Psoas muscle (tissue), 8 donors: Measurements from ENCODE around the gene LANCL2. TPM values are rescaled to one million over a fixed set of nuclear protein-coding genes. Genes with fewer than 3 reads are reported as not detected.
"Not testable (repeated sequence)": the region's sequence is repeated elsewhere in the genome, so short reads cannot be mapped to it uniquely, and the experiment has no call there.

Experiments used
- ATAC-seq, 4 donors: fragments of 200-7000 bp; cut with Tn5 transposase; one replicate each; pipeline ENCODE4 v1.9.1; 2020; ENCODE audit warnings: moderate library complexity in 3 of 4, mild to moderate bottlenecking in 2 of 4
- DNase-seq, 2 donors: peaks; one replicate each; pipeline ENCODE4 v3.0.0-alpha.2; 2020
- H3K27ac ChIP-seq: fragments of 200-600 bp; one replicate; pipeline ENCODE4 v1.8.0; 2022
- H3K27me3 ChIP-seq, 3 donors: fragments of 200-600 bp in 1 of 3; one replicate each; pipeline versions ENCODE4 v1.6.1 to v1.8.0; 2013 to 2022; ENCODE audit warnings: low read length in 2 of 3, mild to moderate bottlenecking in 2 of 3, moderate library complexity in 1 of 3; ENCODE audit not compliant: insufficient read depth in 3 of 3
- H3K36me3 ChIP-seq, 2 donors: fragments of 200-600 bp in 1 of 2; one replicate each; pipeline versions ENCODE4 v1.6.1 to v1.8.0; 2013 to 2022; ENCODE audit warnings: low read depth in 1 of 2, mild to moderate bottlenecking in 1 of 2, moderate library complexity in 1 of 2; ENCODE audit not compliant: insufficient read depth in 1 of 2
- H3K4me1 ChIP-seq: fragments of 200-600 bp; one replicate; pipeline ENCODE4 v1.8.0; 2022
- H3K4me3 ChIP-seq: fragments of 200-600 bp; one replicate; pipeline ENCODE4 v1.8.0; 2022; ENCODE audit warnings: mild to moderate bottlenecking
- H3K9me3 ChIP-seq: fragments of 200-600 bp; one replicate; pipeline ENCODE4 v1.8.0; 2022
- CTCF ChIP-seq: fragments of 200-600 bp; IDR thresholded peaks from one replicate; pipeline ENCODE4 v1.8.0; 2022; ENCODE audit warnings: antibody characterized with exemption
- WGBS, 3 donors: extraction: QIAGEN DNeasy Blood & Tissue Kit; methylation state at CpG; one replicate each; pipeline versions ENCODE4 v1.1.6 to v1.1.7; 2013; 5-methylcytosine and 5-hydroxymethylcytosine counted together
- intact Hi-C, 2 donors: fragments of 100-400 bp; cut with DNase I; formaldehyde crosslinking; loops; one replicate each; pipeline versions ENCODE4 v1.11.0 to v1.14.2; 2022
- polyA plus RNA-seq, 3 donors: library from polyadenylated mRNA; stranded (reverse); fragments of 200-250 nt; gene quantifications; one replicate each; pipeline ENCODE4 v1.2.3, GENCODE V29; 2013
- total RNA-seq, 4 donors: library from RNA; stranded (reverse); fragmentation: NEBNext Ultra II Directional in 2 of 4; extraction: Animal tissue kit (Norgen Biotek cat#: 25700) in 2 of 4; gene quantifications; one replicate each; pipeline versions ENCODE4 v1.2.1 to v1.2.4, GENCODE V29; 2021 to 2023
- donor health status: healthy with polysubstance abuse.
- donor health status: DM: no; HTN: no; CAD: no; lungs with moderate emphysema.
- donor health status: Bipolar disorder and iron deficiency.
- donor health status: healthy.
- donor health status: DM: yes; HTN: yes; CAD: no.
- donor health status: DM: no; HTN: no; CAD: no.
- donor health status: DM: no; HTN: no; CAD: no.
- donor health status: DM: yes; HTN: yes; CAD: no.

Gene LANCL2
- total and polyA plus RNA-seq, 7 donors: 5.4 to 16.9 (median 9.6) TPM

- no peaks in the 10 kb centered on the region for H3K27me3 ChIP-seq
- H3K4me3 ChIP-seq: no peak overlapping the region
- H3K9me3 ChIP-seq: no peaks in the 10 kb centered on the region
- TF ChIP-seq CTCF: no peak
- DNase-seq (no peak), ATAC-seq (no peak)
- no peak overlapping the region for H3K27ac ChIP-seq
- whole genome bisulfite sequencing, 3 donors: 84 to 91% (median 88%) methylated on average over 11 of the region's 11 CpGs
- peaks cover 0 to 38% of the 10 kb centered on the region in 2 donors for H3K36me3 ChIP-seq
- intact Hi-C loops: no loop called here
- H3K4me1 ChIP-seq: no peaks in the 10 kb centered on the region
Measured at GRCh38 chr7:55396233-55396785, 31.2 kb downstream of the LANCL2 start.

GRCh38 chr7:55397617-55398016, 32.5 kb downstream of the LANCL2 start:
- no peak for ATAC-seq
- intact Hi-C loops: no loop called here
- 96 to 98% (median 98%) methylated on average over 3 of the region's 3 CpGs for WGBS, 3 donors

DNA sequence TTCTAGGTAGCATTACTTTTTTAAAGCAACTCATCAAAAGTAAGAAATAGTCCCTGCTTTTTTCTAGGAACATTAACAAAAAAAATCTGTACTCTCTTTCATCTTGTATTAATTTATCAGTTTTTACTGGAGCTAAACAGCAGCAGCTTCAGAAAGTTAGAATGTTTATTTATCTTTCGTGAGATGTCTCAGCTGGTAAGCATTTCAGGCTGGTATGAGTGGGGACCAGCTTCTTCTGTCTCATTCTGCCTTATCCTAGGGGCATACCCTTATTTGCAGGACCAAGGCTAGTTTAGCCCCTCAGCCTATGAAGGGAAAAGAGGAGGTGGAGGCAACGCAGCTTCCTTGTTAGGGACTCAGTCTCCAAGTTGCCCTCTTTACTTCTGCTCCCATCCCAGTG, 35.1 kb downstream of the LANCL2 start:
- TF ChIP-seq CTCF: no peak
- Histone ChIP-seq H3K9me3 (no peaks in the 10 kb centered on the region), H3K4me1 (no peaks in the 10 kb centered on the region), H3K27me3 (no peaks in the 10 kb centered on the region), H3K36me3 (peaks cover 0 to 33% of the 10 kb centered on the region in 2 donors), H3K27ac (no peak overlapping the region), H3K4me3 (no peak overlapping the region)
- DNase-seq (no peak), ATAC-seq (no peak)
- intact Hi-C loops: no loop called here
- WGBS, 3 donors: 89 to 96% (median 94%) methylated on average over 2 of the region's 2 CpGs

More at GRCh38 chr7:55397617-55398016, 32.5 kb downstream of the LANCL2 start:
- H3K4me3 ChIP-seq: no peak overlapping the region
- no peak overlapping the region for H3K27ac ChIP-seq
- H3K27me3 ChIP-seq: no peaks in the 10 kb centered on the region
- H3K4me1 ChIP-seq: no peaks in the 10 kb centered on the region
- no peak for TF ChIP-seq CTCF
- no peak for DNase-seq
- no peaks in the 10 kb centered on the region for H3K9me3 ChIP-seq
- H3K36me3 ChIP-seq: peaks cover 0 to 30% of the 10 kb centered on the region in 2 donors

DNA sequence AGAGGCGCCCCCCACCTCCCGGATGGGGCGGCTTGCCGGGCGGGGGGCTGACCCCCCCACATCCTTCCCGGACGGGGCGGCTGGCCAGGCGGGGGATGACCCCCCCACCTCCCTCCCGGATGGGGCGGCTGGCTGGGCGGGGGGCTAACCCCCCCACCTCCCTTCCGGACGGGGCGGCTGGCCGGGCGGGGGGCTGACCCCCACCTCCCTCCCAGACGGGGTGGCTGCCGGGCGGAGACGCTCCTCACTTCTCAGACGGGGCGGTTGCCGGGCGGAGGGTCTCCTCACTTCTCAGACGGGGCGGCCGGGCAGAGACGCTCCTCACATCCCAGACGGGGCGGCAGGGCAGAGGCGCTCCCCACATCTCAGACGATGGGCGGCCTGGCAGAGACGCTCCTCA, 37.4 kb downstream of the LANCL2 start:
- H3K27me3 ChIP-seq, intact Hi-C loops, DNase-seq, H3K4me3 ChIP-seq, H3K9me3 ChIP-seq, ATAC-seq, H3K27ac ChIP-seq, H3K4me1 ChIP-seq: not testable (repeated sequence)
- 92 to 96% methylated on average over 13 to 17 of the region's 35 CpGs; no CpG with 5 or more reads in 1 of the 3 donors for WGBS, 3 donors
- peaks cover 0 to 45% of the 10 kb centered on the region in 2 donors for H3K36me3 ChIP-seq

GRCh38 chr7:55405856-55406541, 40.9 kb downstream of the LANCL2 start:
- Histone ChIP-seq H3K4me1 (no peaks in the 10 kb centered on the region), H3K27ac (no peak overlapping the region), H3K9me3 (no peaks in the 10 kb centered on the region), H3K36me3 (peaks cover 0 to 43% of the 10 kb centered on the region in 2 donors), H3K4me3 (no peak overlapping the region), H3K27me3 (no peaks in the 10 kb centered on the region)
- intact Hi-C loops: no loop called here
- no peak for DNase-seq
- no peak for ATAC-seq
- no peak for TF ChIP-seq CTCF
- WGBS, 3 donors: 77 to 79% (median 78%) methylated on average over 16 of the region's 16 CpGs
